GM12891 (cell line): ENCODE measurements around the gene TYW1B.
"Not testable (repeated sequence)": the region's sequence is repeated elsewhere in the genome, so short reads cannot be mapped to it uniquely, and the experiment has no call there.

Experiments used
- POLR2A ChIP-seq: IDR thresholded peaks from 2 replicates; pipeline ENCODE4 v1.6.1; 2011; ENCODE audit warnings: low read depth, low read length, control low read depth
- POLR2AphosphoS5 ChIP-seq: IDR thresholded peaks from 2 replicates; pipeline ENCODE4 v1.6.1; 2011; ENCODE audit warnings: low read depth, low read length, control low read depth
- TAF1 ChIP-seq: IDR thresholded peaks from 2 replicates; pipeline ENCODE4 v1.6.1; 2011; ENCODE audit warnings: low read depth, low read length, control low read depth

GRCh38 chr7:72867591-72867990, 39.6 kb upstream of the TYW1B start:
- not testable (repeated sequence) for TF ChIP-seq POLR2AphosphoS5, TAF1, POLR2A
